ENCODE results near the gene RELL1.
"Not testable (repeated sequence)": the region's sequence is repeated elsewhere in the genome, so short reads cannot be mapped to it uniquely, and the experiment has no call there.

Gene RELL1

GRCh38 chr4:37671072-37671471 is 15.1 kb downstream of the RELL1 start:
- ChIA-PET CTCF (no interaction called here), POLR2A (interaction anchor here (0.7 kb wide), 1 partner anchor 1554 kb away, joined by 4 read pairs; no protein-coding TSS in a partner anchor)
- no peak for TF ChIP-seq CTCF (IDR thresholded peaks at IDR 0.05; ENCODE audit: control extremely low read depth, extremely low read depth, low read depth, missing control alignments)
- DNase-seq (ENCODE audit: extremely low spot score), result no peak

GRCh38 chr4:37670249-37670648 is 15.9 kb downstream of the RELL1 start:
- no peak for TF ChIP-seq CTCF (IDR thresholded peaks at IDR 0.05; ENCODE audit: control extremely low read depth, extremely low read depth, low read depth, missing control alignments)
- DNase-seq (ENCODE audit: extremely low spot score), result no peak
- CTCF ChIA-PET, result no interaction called here
- POLR2A ChIA-PET, result interaction anchor here (0.7 kb wide), 1 partner anchor 1553 kb away, joined by 4 read pairs; no protein-coding TSS in a partner anchor

GRCh38 chr4:37669124-37669523 is 17.1 kb downstream of the RELL1 start:
- CTCF ChIA-PET; POLR2A ChIA-PET; DNase-seq (ENCODE audit: extremely low spot score): not testable (repeated sequence)

GRCh38 chr4:37667197-37668100 is 18.7 kb downstream of the RELL1 start:
- ChIA-PET POLR2A (no interaction called here), CTCF (interaction anchor here (1.6 to 2.5 kb wide), 2 partner anchors 15 to 368 kb away, joined by 3 to 14 read pairs; no protein-coding TSS in a partner anchor)
- TF ChIP-seq CTCF (IDR thresholded peaks at IDR 0.05; ENCODE audit: control extremely low read depth, extremely low read depth, low read depth, missing control alignments), result no peak
- no peak for DNase-seq (ENCODE audit: extremely low spot score)

GRCh38 chr4:37666625-37667071 is 19.5 kb downstream of the RELL1 start:
- DNase-seq (ENCODE audit: extremely low spot score), result no peak
- no peak for TF ChIP-seq CTCF (IDR thresholded peaks at IDR 0.05; ENCODE audit: control extremely low read depth, extremely low read depth, low read depth, missing control alignments)
- POLR2A ChIA-PET, result no interaction called here
- CTCF ChIA-PET, result interaction anchor here (1.1 to 2.5 kb wide), 4 partner anchors 9 to 368 kb away, joined by 3 to 14 read pairs (median 4); no protein-coding TSS in a partner anchor

- POLR2A ChIA-PET, result no interaction called here
- CTCF ChIA-PET, result interaction anchor here (1.1 to 2.5 kb wide), 4 partner anchors 8 to 369 kb away, joined by 3 to 14 read pairs (median 4); no protein-coding TSS in a partner anchor
- no peak for DNase-seq (ENCODE audit: extremely low spot score)
- no peak for TF ChIP-seq CTCF (IDR thresholded peaks at IDR 0.05; ENCODE audit: control extremely low read depth, extremely low read depth, low read depth, missing control alignments)
These were observed 20.5 kb downstream of the RELL1 start for GRCh38 chr4:37665333-37666320.
